Measurements from ENCODE around the gene EME1.

Gene EME1

DNA sequence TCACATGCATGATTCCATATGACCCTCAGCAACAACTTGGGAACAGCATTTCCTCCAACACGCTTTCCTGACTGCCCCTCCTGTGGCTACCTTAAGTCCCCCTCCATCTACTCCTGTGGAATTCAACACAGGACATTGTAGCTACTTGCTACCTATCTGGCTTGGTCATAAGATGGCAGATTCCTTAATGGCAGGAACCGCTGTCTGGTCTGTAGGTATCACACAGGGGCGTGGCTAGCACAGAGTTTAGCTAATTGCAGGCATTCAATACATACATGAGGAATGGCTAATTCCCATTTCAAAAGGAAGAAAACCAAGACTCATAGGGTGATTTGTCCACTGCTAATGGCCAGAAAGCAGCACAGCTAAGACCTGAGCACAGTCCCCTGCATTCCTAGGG, 15.7 kb downstream of the EME1 start:
- TF ChIP-seq ESRRG (CRISPR knock-in tag; IDR thresholded peaks at IDR 0.05) (no peak), ZNF8 (CRISPR knock-in tag; IDR thresholded peaks at IDR 0.05) (no peak), CSDC2 (CRISPR knock-in tag; IDR thresholded peaks at IDR 0.05) (no peak), ZNF565 (CRISPR knock-in tag; conservative IDR thresholded peaks at IDR 0.05; ENCODE audit: low read depth) (no peak), TOX (CRISPR knock-in tag; IDR thresholded peaks at IDR 0.05; ENCODE audit: borderline replicate concordance) (no peak), GLIS3 (CRISPR knock-in tag; IDR thresholded peaks at IDR 0.05) (no peak), ZC3H10 (CRISPR knock-in tag; IDR thresholded peaks at IDR 0.05) (no peak), ZFP3 (CRISPR knock-in tag; IDR thresholded peaks at IDR 0.05) (no peak), ZNF70 (CRISPR knock-in tag; IDR thresholded peaks at IDR 0.05) (no peak), ISL1 (CRISPR knock-in tag; IDR thresholded peaks at IDR 0.05) (no peak), OSR1 (CRISPR knock-in tag; IDR thresholded peaks at IDR 0.05) (no peak)
- TF ChIP-seq, protein P1, sequence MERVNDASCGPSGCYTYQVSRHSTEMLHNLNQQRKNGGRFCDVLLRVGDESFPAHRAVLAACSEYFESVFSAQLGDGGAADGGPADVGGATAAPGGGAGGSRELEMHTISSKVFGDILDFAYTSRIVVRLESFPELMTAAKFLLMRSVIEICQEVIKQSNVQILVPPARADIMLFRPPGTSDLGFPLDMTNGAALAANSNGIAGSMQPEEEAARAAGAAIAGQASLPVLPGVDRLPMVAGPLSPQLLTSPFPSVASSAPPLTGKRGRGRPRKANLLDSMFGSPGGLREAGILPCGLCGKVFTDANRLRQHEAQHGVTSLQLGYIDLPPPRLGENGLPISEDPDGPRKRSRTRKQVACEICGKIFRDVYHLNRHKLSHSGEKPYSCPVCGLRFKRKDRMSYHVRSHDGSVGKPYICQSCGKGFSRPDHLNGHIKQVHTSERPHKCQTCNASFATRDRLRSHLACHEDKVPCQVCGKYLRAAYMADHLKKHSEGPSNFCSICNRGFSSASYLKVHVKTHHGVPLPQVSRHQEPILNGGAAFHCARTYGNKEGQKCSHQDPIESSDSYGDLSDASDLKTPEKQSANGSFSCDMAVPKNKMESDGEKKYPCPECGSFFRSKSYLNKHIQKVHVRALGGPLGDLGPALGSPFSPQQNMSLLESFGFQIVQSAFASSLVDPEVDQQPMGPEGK (CRISPR knock-in tag; IDR thresholded peaks at IDR 0.05; ENCODE audit: borderline replicate concordance) = no peak
- TF ChIP-seq, protein P2, sequence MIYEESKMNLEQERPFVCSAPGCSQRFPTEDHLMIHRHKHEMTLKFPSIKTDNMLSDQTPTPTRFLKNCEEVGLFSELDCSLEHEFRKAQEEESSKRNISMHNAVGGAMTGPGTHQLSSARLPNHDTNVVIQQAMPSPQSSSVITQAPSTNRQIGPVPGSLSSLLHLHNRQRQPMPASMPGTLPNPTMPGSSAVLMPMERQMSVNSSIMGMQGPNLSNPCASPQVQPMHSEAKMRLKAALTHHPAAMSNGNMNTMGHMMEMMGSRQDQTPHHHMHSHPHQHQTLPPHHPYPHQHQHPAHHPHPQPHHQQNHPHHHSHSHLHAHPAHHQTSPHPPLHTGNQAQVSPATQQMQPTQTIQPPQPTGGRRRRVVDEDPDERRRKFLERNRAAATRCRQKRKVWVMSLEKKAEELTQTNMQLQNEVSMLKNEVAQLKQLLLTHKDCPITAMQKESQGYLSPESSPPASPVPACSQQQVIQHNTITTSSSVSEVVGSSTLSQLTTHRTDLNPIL (CRISPR knock-in tag; IDR thresholded peaks at IDR 0.05; ENCODE audit: low read depth) = no peak
- TF ChIP-seq, protein P3, sequence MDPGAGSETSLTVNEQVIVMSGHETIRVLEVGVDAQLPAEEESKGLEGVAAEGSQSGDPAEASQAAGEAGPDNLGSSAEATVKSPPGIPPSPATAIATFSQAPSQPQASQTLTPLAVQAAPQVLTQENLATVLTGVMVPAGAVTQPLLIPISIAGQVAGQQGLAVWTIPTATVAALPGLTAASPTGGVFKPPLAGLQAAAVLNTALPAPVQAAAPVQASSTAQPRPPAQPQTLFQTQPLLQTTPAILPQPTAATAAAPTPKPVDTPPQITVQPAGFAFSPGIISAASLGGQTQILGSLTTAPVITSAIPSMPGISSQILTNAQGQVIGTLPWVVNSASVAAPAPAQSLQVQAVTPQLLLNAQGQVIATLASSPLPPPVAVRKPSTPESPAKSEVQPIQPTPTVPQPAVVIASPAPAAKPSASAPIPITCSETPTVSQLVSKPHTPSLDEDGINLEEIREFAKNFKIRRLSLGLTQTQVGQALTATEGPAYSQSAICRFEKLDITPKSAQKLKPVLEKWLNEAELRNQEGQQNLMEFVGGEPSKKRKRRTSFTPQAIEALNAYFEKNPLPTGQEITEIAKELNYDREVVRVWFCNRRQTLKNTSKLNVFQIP (CRISPR knock-in tag; IDR thresholded peaks at IDR 0.05; ENCODE audit: borderline replicate concordance, low read depth) = no peak
- ATAC-seq = no peak

DNA sequence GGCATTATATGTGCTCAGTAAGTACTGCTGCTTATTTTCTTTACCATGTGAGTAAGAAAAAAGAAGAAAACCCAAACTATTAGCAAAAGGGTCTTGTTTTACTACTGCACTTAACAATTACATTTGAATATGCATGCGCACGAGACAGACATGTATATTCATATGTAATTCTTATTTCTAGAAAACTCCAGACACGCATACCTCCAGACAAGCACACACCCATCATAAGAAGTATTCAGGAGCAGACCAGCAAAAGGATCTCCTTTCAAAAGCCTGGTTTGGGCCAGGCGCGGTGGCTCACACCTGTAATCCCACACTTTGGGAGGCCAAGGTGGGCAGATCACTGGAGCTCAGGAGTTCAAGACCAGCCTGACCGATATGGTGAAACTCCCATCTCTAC, 16.5 kb downstream of the EME1 start:
- TF ChIP-seq ZFP3 (CRISPR knock-in tag; IDR thresholded peaks at IDR 0.05) (no peak), TCF4 (CRISPR knock-in tag; IDR thresholded peaks at IDR 0.05; ENCODE audit: borderline replicate concordance) (no peak), OSR1 (CRISPR knock-in tag; IDR thresholded peaks at IDR 0.05) (no peak), ZFP30 (CRISPR knock-in tag; IDR thresholded peaks at IDR 0.05) (no peak)
- no peak for ATAC-seq

DNA sequence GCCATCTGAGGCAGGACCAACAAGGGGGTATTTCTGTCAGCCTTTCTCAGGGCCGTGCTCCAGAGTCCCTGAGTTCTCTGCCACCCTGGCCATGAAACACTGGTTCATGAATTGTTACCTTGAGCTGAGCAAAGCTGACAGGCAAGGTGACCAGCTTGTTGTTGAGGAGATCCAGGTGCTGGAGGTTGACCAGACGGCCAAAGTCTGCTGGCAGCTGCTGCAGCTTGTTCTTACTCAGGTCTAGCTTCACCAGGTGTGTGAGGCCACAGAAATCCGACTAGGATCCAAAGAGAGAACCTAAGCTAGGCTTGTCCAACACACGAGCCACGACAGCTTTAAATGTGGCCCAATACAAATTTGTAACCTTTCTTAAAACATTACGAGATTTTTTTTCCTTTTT, 19.6 kb downstream of the EME1 start:
- ATAC-seq = no peak
- TF ChIP-seq TOX (CRISPR knock-in tag; IDR thresholded peaks at IDR 0.05; ENCODE audit: borderline replicate concordance) (no peak), SNAI2 (CRISPR knock-in tag; IDR thresholded peaks at IDR 0.05) (no peak), ZFP30 (CRISPR knock-in tag; IDR thresholded peaks at IDR 0.05) (no peak), ZNF8 (CRISPR knock-in tag; IDR thresholded peaks at IDR 0.05) (no peak), TCF4 (CRISPR knock-in tag; IDR thresholded peaks at IDR 0.05; ENCODE audit: borderline replicate concordance) (no peak), ISL1 (CRISPR knock-in tag; IDR thresholded peaks at IDR 0.05) (no peak), ARNTL (CRISPR knock-in tag; IDR thresholded peaks at IDR 0.05; ENCODE audit: borderline replicate concordance, low read depth) (no peak), ESRRG (CRISPR knock-in tag; IDR thresholded peaks at IDR 0.05) (no peak), BACH2 (CRISPR knock-in tag; IDR thresholded peaks at IDR 0.05; ENCODE audit: borderline replicate concordance) (no peak)
- TF ChIP-seq, protein P4, sequence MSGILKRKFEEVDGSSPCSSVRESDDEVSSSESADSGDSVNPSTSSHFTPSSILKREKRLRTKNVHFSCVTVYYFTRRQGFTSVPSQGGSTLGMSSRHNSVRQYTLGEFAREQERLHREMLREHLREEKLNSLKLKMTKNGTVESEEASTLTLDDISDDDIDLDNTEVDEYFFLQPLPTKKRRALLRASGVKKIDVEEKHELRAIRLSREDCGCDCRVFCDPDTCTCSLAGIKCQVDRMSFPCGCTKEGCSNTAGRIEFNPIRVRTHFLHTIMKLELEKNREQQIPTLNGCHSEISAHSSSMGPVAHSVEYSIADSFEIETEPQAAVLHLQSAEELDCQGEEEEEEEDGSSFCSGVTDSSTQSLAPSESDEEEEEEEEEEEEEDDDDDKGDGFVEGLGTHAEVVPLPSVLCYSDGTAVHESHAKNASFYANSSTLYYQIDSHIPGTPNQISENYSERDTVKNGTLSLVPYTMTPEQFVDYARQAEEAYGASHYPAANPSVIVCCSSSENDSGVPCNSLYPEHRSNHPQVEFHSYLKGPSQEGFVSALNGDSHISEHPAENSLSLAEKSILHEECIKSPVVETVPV (CRISPR knock-in tag; IDR thresholded peaks at IDR 0.05) = no peak
- TF ChIP-seq, protein P3 (CRISPR knock-in tag; IDR thresholded peaks at IDR 0.05; ENCODE audit: borderline replicate concordance, low read depth) = no peak

DNA sequence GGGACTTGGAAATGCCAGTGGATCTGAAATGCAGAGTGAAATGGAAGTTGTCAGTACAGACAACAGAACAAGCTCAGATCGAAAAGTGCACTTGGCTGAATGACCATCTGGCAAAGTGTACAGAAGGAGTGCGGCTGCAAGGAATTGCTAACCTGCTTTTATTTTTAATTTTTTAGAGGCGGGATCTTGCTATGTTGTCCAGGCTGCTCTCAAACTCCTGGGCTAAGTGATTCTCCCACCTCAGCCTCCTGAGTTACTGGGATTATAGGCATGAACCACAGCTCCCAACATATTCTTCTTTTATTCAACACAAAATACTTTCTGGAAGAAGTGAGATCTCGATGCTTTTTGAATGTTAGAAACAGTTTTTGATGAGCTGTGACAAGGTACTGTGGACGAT, 20.7 kb downstream of the EME1 start:
- no peak for ATAC-seq
- TF ChIP-seq TCF4 (CRISPR knock-in tag; IDR thresholded peaks at IDR 0.05; ENCODE audit: borderline replicate concordance) = no peak
- TF ChIP-seq, protein P1 (CRISPR knock-in tag; IDR thresholded peaks at IDR 0.05; ENCODE audit: borderline replicate concordance) = no peak
- TF ChIP-seq ISL1 (CRISPR knock-in tag; IDR thresholded peaks at IDR 0.05) = no peak
- TF ChIP-seq TOX (CRISPR knock-in tag; IDR thresholded peaks at IDR 0.05; ENCODE audit: borderline replicate concordance) = no peak
- TF ChIP-seq ZFP3 (CRISPR knock-in tag; IDR thresholded peaks at IDR 0.05) = no peak
- no peak for TF ChIP-seq BACH2 (CRISPR knock-in tag; IDR thresholded peaks at IDR 0.05; ENCODE audit: borderline replicate concordance)
- no peak for TF ChIP-seq OSR1 (CRISPR knock-in tag; IDR thresholded peaks at IDR 0.05)
- TF ChIP-seq, protein P5, sequence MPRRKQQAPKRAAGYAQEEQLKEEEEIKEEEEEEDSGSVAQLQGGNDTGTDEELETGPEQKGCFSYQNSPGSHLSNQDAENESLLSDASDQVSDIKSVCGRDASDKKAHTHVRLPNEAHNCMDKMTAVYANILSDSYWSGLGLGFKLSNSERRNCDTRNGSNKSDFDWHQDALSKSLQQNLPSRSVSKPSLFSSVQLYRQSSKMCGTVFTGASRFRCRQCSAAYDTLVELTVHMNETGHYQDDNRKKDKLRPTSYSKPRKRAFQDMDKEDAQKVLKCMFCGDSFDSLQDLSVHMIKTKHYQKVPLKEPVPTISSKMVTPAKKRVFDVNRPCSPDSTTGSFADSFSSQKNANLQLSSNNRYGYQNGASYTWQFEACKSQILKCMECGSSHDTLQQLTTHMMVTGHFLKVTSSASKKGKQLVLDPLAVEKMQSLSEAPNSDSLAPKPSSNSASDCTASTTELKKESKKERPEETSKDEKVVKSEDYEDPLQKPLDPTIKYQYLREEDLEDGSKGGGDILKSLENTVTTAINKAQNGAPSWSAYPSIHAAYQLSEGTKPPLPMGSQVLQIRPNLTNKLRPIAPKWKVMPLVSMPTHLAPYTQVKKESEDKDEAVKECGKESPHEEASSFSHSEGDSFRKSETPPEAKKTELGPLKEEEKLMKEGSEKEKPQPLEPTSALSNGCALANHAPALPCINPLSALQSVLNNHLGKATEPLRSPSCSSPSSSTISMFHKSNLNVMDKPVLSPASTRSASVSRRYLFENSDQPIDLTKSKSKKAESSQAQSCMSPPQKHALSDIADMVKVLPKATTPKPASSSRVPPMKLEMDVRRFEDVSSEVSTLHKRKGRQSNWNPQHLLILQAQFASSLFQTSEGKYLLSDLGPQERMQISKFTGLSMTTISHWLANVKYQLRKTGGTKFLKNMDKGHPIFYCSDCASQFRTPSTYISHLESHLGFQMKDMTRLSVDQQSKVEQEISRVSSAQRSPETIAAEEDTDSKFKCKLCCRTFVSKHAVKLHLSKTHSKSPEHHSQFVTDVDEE (CRISPR knock-in tag; IDR thresholded peaks at IDR 0.05) = no peak
- TF ChIP-seq ZFP30 (CRISPR knock-in tag; IDR thresholded peaks at IDR 0.05) = no peak
- no peak for TF ChIP-seq GLIS3 (CRISPR knock-in tag; IDR thresholded peaks at IDR 0.05)
- no peak for TF ChIP-seq PPARA (CRISPR knock-in tag; IDR thresholded peaks at IDR 0.05; ENCODE audit: borderline replicate concordance)
